GM21528 (cell line): Measurements from ENCODE around the gene HTR6.

Experiments used
- ATAC-seq: cut with Tn5 transposase; IDR thresholded peaks from one replicate; pipeline ENCODE4 v1.9.1; 2021; ENCODE audit warnings: mild to moderate bottlenecking, moderate library complexity; ENCODE audit not compliant: unreplicated experiment, low FRiP score

HTR6 gene

DNA sequence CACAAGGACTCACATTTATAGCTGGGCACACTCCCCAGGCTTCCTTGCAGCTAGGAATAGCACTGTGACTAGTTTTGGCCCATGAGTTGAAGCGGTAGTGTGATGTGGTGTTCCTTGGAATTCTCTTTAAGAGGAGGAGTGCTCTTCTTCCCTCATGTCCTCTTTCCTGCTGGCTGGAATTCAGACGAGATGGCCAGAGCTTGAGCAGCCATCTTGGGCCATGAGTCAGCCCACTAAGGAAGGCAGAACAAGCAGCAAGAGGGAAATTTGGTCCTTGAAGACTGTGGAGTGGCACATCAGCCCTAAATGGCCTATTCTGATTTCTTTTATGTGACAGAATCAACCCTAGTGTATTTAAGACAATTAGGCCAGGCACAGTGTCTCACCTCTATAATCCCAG lies 20.0 kb downstream of the HTR6 start:
- ATAC-seq: no peak

DNA sequence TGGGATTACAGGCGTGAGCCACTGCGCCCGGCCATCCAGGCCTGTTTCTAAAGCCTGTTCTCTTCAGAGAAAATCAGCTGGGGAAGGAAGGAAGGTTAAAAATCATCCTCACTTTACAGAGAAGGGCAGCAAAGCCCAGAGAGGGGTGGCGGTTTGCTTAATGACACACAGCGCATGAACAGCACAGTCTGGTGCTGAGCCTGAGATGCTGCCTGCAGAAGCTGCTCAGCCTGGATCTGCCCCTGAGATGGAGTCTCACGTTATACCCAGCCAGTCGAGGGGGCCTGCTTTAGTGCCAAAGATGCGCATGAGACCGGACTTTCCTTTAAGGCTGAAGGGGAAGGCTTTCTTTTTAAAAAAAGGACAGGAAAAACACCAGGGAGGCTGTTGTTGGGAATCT lies 21.3 kb downstream of the HTR6 start:
- ATAC-seq: no peak

DNA sequence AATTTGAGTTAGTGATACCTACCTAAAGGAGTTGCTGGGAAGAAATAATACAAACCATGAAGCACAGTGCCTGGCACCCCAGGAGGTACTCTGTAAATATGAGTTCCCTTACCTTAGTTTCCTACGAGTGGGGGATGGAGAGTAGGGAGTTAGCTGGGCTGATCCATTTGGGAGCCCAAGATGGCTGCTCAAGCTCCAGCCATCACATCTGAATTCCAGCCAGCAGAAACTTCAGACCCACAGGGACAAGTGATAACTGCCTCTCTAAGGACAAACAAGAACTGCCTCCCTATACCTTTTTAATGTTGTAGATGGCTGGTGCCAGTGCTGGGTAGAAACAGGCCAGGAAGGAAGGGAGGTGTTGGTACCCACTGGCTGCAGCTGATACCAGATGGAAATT lies 22.7 kb downstream of the HTR6 start:
- no peak for ATAC-seq

GRCh38 chr1:19688041-19688842 lies 23.6 kb downstream of the HTR6 start:
- ATAC-seq: no peak

- ATAC-seq: no peak
Measured at GRCh38 chr1:19689085-19689757, 24.5 kb downstream of the HTR6 start.

DNA sequence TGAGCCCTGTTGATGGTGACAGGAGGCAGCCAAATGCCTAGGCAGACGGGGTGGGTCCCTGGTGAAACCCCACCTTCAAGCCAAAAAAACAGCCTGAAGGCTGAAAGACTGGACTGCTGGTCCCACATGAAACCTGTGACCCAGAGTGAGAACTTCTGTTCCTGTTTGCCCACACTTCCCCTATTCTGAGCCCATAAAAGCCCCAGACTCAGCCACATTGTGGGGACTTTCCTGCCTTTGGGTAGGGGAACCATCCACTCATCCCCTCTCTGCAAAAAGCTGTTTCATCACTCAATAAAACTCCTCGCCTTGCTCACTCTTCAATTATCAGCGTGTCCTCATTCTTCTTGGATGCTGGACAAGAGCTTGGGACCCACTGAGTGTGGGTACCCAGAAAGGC lies 25.2 kb downstream of the HTR6 start:
- no peak for ATAC-seq

GRCh38 chr1:19690342-19690741 lies 25.7 kb downstream of the HTR6 start:
- ATAC-seq: no peak

DNA sequence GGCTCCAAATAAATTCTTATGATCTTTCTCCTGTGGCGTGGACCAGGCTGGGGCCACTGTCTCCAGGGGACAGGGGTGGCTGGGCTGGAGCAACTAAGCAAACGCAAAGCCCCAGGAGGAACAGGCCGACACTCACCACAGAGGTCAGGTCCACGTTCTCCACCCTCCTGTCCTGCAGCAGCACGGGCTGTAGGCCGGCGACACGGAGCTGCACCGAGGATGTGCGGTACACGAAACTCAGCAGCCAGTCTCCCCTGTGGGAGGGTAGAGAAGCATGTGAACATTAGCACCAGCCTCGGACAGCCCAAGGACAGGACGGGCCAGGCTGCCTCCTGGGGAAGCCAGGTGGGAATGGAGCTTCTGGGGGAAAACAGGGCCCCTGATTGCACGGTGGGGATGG lies 29.6 kb downstream of the HTR6 start:
- no peak for ATAC-seq

- no peak for ATAC-seq
Measured at GRCh38 chr1:19695772-19696171, 31.1 kb downstream of the HTR6 start.

GRCh38 chr1:19696820-19697219 lies 32.1 kb downstream of the HTR6 start:
- no peak for ATAC-seq

DNA sequence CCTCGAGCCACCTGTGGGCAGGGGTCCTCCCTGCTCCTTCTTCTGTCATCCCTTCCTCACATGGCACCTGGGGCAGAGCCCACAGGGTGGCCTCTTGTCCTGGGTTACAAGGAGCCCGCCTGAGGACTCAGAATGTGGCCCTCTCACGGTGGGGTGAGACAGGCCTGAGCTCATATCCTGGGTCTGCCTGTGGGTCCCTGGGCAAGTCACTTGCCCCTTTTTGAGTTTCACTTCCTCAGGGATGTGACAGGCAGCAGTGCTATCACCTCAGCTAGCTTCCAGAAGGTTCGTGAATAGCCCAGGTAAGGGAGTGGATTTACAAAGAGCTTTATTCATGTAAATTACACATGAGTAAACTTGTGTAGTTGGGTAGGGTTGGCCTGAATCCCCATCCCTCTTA lies 33.5 kb downstream of the HTR6 start:
- ATAC-seq: no peak

DNA sequence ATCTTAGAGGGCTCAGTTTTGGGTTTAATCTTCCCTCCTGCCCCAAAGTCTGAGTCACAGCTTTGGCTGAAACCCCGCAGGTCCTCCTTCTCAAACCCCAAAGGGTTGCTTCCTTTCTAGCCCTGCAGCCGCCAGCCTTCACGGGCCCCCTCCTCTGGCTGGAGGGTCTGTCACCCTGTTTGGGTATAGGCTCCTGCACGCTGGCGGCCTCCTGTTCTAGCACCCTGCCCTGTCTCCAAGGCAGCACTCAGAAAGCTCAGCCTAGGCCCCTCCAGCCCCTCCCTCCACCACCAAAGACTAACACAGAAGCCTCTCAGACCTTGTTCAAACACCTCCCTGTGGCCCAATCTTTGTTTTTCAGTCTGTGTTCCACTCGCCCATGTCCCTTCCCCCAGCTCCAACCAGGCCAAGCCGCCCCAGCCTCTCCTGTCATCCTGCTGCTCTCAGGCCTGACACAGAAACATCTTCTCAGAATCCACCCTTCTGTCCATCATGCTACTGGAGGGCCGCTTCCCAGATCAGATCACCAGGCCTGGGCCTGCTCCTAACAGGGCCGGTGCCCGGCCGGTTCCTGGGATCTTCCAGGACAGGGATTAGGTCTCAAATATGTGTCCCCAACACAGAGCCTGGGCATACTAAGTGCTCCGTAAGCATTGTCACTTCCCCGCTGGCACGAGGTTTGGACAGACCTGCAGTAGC lies 35.6 kb downstream of the HTR6 start:
- ATAC-seq: no peak

DNA sequence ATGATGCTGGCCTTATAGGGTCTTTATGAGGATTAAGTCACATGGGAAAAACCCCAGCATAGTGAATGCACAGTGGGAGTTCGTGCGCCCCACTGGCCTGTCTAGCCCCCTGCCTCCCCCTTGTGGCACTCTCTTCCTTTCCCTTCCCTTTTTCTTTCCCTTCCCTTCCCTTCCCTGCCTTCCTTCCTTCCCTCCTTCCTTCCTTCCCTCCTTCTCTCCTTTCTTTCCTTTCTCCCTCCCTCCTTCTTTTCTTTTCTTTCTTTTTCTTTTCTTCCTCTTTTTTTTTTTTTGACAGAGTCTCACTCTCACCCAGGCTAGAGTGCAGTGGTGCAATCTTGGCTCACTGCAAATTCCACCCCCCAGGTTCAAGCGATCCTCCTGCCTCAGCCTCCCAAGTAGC lies 38.6 kb downstream of the HTR6 start:
- no peak for ATAC-seq

- ATAC-seq: no peak
Measured at GRCh38 chr1:19704247-19705113, 39.8 kb downstream of the HTR6 start.

DNA sequence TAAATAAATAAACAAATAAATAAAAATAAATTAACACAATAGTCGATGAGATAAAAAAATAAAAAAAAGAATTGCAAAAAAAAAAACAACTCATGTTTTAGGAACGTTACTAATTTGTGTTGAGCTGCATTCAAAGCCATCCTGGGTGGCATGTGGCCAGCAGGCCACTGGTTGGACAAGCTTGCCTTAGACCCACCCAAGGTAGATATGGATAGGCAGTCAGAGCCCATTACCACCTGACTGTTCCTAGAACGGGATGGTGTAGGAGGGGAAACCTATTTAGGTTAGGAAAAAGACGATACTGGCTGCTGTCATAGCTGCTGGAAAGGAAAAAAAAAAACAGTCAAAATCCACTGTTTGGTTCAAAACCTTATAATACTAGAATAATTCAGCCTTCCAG lies 40.8 kb downstream of the HTR6 start:
- ATAC-seq: no peak

DNA sequence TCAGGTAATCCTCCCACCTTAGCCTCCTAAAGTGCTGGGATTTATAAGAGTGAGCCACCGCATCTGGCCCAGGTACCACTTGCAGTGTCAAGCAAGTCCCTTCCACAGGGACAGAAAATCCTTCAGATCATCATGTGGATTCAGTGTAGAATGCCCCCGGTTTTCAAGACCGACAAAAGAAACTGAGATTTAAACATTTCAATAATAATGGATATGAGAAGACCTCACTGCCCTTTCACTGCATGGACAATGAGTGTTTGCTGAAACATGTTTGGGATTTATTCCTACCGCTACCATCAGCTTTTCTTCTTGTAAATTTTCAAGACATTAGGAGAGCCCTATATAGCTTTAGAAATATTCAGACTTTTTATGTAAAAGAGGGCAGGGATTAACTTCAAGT lies 41.5 kb downstream of the HTR6 start:
- no peak for ATAC-seq

DNA sequence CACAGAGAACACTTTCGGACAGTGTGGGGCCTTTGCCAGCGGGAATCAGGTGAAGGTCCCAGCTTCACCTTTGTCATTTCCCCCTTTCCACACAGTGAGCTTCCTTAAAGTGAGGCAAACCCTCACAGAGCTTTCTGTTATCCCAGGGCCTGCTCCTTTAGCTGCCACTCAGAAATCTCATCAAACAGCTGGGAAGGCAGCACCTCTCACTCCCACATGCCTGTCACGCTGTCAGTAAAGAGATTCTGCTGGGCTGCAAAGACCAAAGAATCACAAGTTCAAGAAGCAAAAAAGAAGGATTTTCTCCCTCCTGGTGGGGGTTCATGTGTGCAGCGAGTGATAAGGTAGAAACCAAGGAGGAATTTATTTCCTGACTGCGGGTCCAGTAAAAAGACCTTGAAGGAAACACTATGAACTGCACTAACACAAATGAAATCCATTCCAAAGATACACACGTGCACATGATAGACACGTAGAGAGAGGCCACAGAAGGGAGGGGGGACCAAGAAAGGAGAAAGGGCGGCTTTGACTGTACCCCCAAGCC lies 44.0 kb downstream of the HTR6 start:
- no peak for ATAC-seq

DNA sequence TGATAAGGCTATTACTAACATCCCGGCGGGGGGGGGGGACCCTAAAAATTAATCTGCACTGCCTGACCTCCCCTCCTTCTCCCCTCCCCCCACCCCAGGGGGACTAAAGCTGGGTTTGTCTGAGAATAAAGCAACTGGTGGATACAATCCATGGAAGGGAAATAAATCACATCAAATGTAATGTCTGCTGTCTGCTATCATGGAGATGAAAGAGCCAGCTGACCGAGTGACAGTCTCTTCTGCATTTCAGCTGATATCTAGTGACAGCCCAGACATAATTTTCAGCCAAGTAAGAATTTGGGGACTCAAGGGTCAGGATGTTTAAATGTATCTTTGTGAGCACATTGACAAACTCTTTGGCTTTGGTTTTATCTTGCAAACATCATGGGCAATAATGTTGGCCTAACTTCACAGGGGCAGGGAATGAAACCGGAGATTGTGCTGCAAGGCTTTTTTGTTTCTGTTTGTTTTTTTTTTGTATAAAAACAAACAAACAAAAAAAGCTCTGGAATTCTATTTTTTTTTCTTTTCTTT lies 44.7 kb downstream of the HTR6 start:
- no peak for ATAC-seq

- ATAC-seq: peak; percentile 57
Measured at GRCh38 chr1:19710825-19711611, 46.3 kb downstream of the HTR6 start.
